Psoas muscle (tissue), 8 donors: ENCODE measurements around the gene F7. TPM values are rescaled to one million over a fixed set of nuclear protein-coding genes. Genes with fewer than 3 reads are reported as not detected.

Source experiments
- ATAC-seq, 4 donors: fragments of 200-7000 bp; cut with Tn5 transposase; one replicate each; pipeline ENCODE4 v1.9.1; 2020; ENCODE audit warnings: moderate library complexity in 3 of 4, mild to moderate bottlenecking in 2 of 4
- DNase-seq, 2 donors: peaks; one replicate each; pipeline ENCODE4 v3.0.0-alpha.2; 2020
- H3K27ac ChIP-seq: fragments of 200-600 bp; one replicate; pipeline ENCODE4 v1.8.0; 2022
- H3K27me3 ChIP-seq, 3 donors: fragments of 200-600 bp in 1 of 3; one replicate each; pipeline versions ENCODE4 v1.6.1 to v1.8.0; 2013 to 2022; ENCODE audit warnings: low read length in 2 of 3, mild to moderate bottlenecking in 2 of 3, moderate library complexity in 1 of 3; ENCODE audit not compliant: insufficient read depth in 3 of 3
- H3K36me3 ChIP-seq, 2 donors: fragments of 200-600 bp in 1 of 2; one replicate each; pipeline versions ENCODE4 v1.6.1 to v1.8.0; 2013 to 2022; ENCODE audit warnings: low read depth in 1 of 2, mild to moderate bottlenecking in 1 of 2, moderate library complexity in 1 of 2; ENCODE audit not compliant: insufficient read depth in 1 of 2
- H3K4me1 ChIP-seq: fragments of 200-600 bp; one replicate; pipeline ENCODE4 v1.8.0; 2022
- H3K4me3 ChIP-seq: fragments of 200-600 bp; one replicate; pipeline ENCODE4 v1.8.0; 2022; ENCODE audit warnings: mild to moderate bottlenecking
- H3K9me3 ChIP-seq: fragments of 200-600 bp; one replicate; pipeline ENCODE4 v1.8.0; 2022
- WGBS, 3 donors: extraction: QIAGEN DNeasy Blood & Tissue Kit; methylation state at CpG; one replicate each; pipeline versions ENCODE4 v1.1.6 to v1.1.7; 2013; 5-methylcytosine and 5-hydroxymethylcytosine counted together
- intact Hi-C, 2 donors: fragments of 100-400 bp; cut with DNase I; formaldehyde crosslinking; loops; one replicate each; pipeline versions ENCODE4 v1.11.0 to v1.14.2; 2022
- polyA plus RNA-seq, 3 donors: library from polyadenylated mRNA; stranded (reverse); fragments of 200-250 nt; gene quantifications; one replicate each; pipeline ENCODE4 v1.2.3, GENCODE V29; 2013
- total RNA-seq, 4 donors: library from RNA; stranded (reverse); fragmentation: NEBNext Ultra II Directional in 2 of 4; extraction: Animal tissue kit (Norgen Biotek cat#: 25700) in 2 of 4; gene quantifications; one replicate each; pipeline versions ENCODE4 v1.2.1 to v1.2.4, GENCODE V29; 2021 to 2023
- TF ChIP-seq, protein P1 (sequence below): fragments of 200-600 bp; IDR thresholded peaks from one replicate; pipeline ENCODE4 v1.8.0; 2022; ENCODE audit warnings: antibody characterized with exemption
- donor health status: healthy with polysubstance abuse.
- donor health status: DM: no; HTN: no; CAD: no; lungs with moderate emphysema.
- donor health status: Bipolar disorder and iron deficiency.
- donor health status: healthy.
- donor health status: DM: yes; HTN: yes; CAD: no.
- donor health status: DM: no; HTN: no; CAD: no.
- donor health status: DM: no; HTN: no; CAD: no.
- donor health status: DM: yes; HTN: yes; CAD: no.

F7 gene
- total and polyA plus RNA-seq, 7 donors = 0.08 to 0.20 (median 0.10) TPM; not detected in 4

DNA sequence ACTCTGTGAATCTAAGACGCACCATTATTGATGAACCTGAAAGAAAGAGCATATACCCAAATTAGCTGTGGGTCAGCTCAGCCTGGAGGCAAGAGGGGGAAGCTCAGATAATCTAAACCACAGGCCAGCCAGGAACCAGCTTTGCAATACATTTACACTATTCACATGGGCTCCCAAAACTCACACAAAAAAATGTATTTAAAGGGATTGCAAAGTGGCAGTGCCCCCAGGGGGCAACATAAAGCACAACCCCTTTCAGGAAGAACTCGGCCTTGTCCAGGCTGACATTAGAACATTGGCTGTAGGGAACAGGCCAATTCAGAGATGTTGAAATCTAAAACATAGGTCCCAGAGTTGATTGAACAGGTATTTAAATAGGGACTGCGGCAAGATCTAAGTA is 49.6 kb downstream of the F7 start:
- H3K27me3 ChIP-seq = no peaks in the 10 kb centered on the region
- DNase-seq (no peak), ATAC-seq (no peak)
- no peak overlapping the region for H3K27ac ChIP-seq
- no peaks in the 10 kb centered on the region for H3K36me3 ChIP-seq
- no peaks in the 10 kb centered on the region for H3K9me3 ChIP-seq
- H3K4me3 ChIP-seq = no peak overlapping the region
- intact Hi-C loops = loop anchor here (5.0 kb wide), 1 partner anchor 52 kb away; the partner anchor contains the start of genes CUL4A (in 2 of the 2) and PCID2 (in 2 of the 2)
- WGBS, 3 donors = 79 to 89% (median 80%) methylated on average over 3 of the region's 3 CpGs
- H3K4me1 ChIP-seq = peaks cover 11% of the 10 kb centered on the region
- TF ChIP-seq, protein P1, sequence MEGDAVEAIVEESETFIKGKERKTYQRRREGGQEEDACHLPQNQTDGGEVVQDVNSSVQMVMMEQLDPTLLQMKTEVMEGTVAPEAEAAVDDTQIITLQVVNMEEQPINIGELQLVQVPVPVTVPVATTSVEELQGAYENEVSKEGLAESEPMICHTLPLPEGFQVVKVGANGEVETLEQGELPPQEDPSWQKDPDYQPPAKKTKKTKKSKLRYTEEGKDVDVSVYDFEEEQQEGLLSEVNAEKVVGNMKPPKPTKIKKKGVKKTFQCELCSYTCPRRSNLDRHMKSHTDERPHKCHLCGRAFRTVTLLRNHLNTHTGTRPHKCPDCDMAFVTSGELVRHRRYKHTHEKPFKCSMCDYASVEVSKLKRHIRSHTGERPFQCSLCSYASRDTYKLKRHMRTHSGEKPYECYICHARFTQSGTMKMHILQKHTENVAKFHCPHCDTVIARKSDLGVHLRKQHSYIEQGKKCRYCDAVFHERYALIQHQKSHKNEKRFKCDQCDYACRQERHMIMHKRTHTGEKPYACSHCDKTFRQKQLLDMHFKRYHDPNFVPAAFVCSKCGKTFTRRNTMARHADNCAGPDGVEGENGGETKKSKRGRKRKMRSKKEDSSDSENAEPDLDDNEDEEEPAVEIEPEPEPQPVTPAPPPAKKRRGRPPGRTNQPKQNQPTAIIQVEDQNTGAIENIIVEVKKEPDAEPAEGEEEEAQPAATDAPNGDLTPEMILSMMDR = no peak

DNA sequence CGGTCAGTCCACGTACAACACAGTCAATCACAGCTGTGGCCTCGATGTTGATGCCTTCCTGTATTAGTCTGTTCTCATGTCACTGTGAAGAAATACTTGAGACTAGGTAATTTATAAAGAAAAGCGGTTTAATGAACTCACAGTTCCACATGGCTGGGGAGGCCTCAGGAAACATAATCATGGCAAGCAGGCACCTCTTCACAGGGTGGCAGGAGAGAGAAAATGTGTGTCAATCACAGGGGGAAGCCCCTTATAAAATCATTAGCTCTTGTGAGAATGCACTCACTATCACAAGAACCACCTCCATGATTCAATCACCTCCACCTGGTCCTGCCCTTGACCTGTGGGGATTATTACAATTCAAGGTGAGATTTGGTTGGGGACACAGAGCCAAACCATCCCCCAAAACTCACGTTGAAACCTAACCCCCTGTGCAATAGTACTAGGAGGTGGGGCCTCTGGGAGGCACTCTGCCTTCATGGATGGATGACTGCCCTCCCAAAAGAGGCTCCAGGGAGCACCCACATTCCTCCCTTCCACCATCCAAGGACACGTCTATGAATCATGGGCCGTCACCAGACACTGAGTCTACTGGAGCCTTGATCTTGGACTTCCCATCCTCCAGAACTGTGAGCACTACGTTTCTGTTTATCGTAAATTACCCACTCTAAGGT is 50.5 kb downstream of the F7 start:
- 79 to 84% (median 82%) methylated on average over 9 of the region's 9 CpGs for WGBS, 3 donors
- Histone ChIP-seq H3K27ac (no peak overlapping the region), H3K36me3 (no peaks in the 10 kb centered on the region), H3K4me1 (peaks cover 11% of the 10 kb centered on the region), H3K9me3 (no peaks in the 10 kb centered on the region), H3K4me3 (no peak overlapping the region), H3K27me3 (no peaks in the 10 kb centered on the region)
- TF ChIP-seq, protein P1 = no peak
- DNase-seq = no peak
- intact Hi-C loops = loop anchor here (5.0 kb wide), 1 partner anchor 51 kb away; the partner anchor contains the start of genes CUL4A (in 2 of the 2) and PCID2 (in 2 of the 2)
- ATAC-seq = no peak

DNA sequence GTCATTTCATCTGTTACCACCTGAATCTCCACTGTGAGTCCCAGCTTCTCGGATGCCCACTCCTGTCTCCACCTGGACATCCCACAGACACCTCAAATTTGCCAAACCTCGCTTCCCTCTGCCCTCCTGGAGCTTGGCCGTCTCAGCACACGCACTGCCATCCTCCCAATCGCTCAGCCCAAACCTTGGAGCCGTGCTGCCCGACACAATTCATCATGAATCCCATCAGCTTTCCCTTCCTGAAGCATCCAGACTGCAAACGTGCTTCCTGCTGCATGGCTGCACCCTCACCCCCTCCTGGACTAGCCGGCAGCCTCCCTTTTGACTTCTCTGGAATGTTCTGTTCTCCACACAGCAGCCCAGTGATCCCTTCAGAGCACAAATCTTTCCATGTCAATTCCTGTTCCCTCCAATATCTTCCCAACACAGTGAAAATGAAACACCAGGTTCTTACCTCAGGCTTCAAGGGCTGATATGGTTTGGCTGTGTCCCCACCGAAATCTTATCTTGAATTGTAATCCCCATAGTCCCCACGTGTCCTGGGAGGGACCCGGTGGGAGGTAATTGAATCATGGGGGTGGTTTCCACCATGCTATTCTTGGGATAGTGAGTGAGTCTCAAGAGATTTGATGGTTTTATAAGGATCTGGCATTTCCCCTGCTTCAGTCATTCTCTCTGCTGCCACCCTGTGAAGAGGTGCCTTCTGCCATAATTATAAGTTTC is 51.8 kb downstream of the F7 start:
- DNase-seq (no peak), ATAC-seq (no peak)
- no peaks in the 10 kb centered on the region for H3K9me3 ChIP-seq
- intact Hi-C loops = loop anchor here (5.0 kb wide), 1 partner anchor 50 kb away; the partner anchor contains the start of genes CUL4A (in 2 of the 2) and PCID2 (in 2 of the 2)
- no peaks in the 10 kb centered on the region for H3K36me3 ChIP-seq
- TF ChIP-seq, protein P1 = no peak
- H3K27me3 ChIP-seq = peaks cover 0 to 2% (median 0%) of the 10 kb centered on the region in 3 donors
- no peak overlapping the region for H3K27ac ChIP-seq
- no peak overlapping the region for H3K4me3 ChIP-seq
- H3K4me1 ChIP-seq = peaks cover 11% of the 10 kb centered on the region
- WGBS, 3 donors = 62 to 69% (median 69%) methylated on average over 12 of the region's 12 CpGs

DNA sequence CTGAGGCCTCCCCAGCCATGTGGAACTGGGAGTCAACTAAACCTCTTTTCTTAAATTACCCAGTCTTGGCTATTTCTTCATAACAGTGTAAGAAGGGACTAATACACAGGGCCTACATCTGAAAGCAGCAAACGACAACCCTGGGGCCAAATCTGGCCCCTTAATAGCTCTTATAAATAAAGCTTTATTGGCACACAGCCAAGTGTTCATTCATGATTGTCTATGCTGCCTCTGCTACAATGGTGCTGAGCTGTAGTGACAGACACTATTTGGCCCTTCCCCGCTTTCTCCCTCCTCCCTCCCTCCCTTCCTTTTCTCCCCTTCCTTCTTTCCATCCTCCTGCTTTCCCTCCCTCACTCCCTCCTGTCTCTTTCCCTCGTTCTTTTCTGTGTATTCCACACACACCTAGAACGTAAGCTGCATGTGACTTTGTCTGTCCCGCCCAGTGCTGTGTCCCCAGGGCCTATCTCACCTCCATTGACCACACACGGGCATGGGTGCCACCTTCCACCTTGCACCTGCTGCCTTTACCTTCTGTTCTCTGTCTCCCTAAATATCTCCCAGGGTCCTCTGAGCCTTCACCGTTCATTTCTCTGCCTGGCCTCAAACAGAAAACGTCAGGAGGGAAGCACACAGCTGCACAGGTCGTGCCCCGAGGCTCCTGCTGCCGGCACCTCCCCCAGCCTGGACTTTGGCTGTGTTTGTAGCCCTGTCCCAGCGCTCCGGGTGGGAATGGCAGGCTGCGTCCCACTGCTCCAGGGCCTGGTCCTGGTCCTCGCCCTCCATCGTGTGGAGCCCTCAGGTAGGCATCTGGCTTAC is 52.5 kb downstream of the F7 start, which contains the start of gene PROZ:
Gene PROZ, plus strand, starts transcription at position 720 of the 819 bp plus-strand sequence. Its CDS starts 13 bp downstream, at position 733.
- intact Hi-C loops = loop anchor here (5.0 kb wide), 1 partner anchor 49 kb away; the partner anchor contains the start of genes CUL4A (in 2 of the 2) and PCID2 (in 2 of the 2)
- peaks cover 3% of the 10 kb centered on the region for H3K4me1 ChIP-seq

More for the DNA sequence above, 52.5 kb downstream of the F7 start, which contains the start of gene PROZ:
- ATAC-seq (no peak), DNase-seq (no peak)
- no peak within 1 kb of the TSS for H3K4me3 ChIP-seq
- TF ChIP-seq, protein P1 = no peak
- 53 to 57% (median 57%) methylated on average over 16 of the region's 16 CpGs for WGBS, 3 donors
- no peaks in the 10 kb centered on the region for H3K9me3 ChIP-seq
- peaks cover 0 to 8% (median 3%) of the 10 kb centered on the region in 3 donors for H3K27me3 ChIP-seq
- no peak within 1 kb of the TSS for H3K27ac ChIP-seq
- H3K36me3 ChIP-seq = no peaks in the 10 kb centered on the region
